Activated CD4-positive, alpha-beta T cell treated with anti-CD3 and anti-CD28 coated beads, Interleukin-2, Interleukin-6, amounts not matched to agents 100 ng/mL and 50 ng/mL, durations not matched to agents 16 hours and 8 hours (primary cell): ENCODE data around the gene SNX25.
"Not testable (repeated sequence)": the region's sequence is repeated elsewhere in the genome, so short reads cannot be mapped to it uniquely, and the experiment has no call there.

Source experiments
- DNase-seq: peaks from one replicate; pipeline ENCODE4 v3.0.0-alpha.2; 2020

The SNX25 gene

DNA sequence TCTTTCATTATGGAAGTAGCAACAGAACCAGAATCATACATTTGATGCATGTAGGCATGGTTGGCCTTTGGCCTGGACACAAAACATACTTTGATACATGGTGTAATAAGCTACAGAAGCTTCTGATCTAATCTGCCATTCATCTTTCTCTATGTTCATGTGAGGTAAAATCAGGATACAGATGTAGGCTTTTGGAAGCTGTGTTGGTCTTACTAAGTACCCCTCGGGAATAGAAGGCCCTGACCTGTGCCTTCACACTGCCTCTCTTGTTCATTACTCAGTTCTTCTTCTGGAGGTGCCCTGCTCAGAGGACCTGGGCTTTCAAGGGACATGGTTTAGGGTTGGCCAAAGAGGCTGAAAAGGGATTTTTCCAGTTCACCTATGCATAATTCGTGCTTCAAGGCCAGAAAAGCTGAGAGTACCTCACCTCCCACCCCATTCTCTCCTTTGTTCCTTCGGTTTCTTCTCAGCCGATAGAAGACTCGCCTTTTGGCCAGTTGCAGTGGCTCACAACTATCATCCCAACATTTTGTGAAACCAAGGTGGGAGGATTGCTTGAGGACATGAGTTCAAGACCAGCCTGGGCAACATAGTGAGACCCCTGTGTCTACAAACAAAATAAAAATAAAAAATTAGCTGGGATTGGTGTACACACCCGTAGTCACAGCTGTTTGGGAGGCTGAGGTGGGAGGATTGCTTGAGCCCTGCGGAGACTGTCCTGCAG, 25.9 kb downstream of the SNX25 start:
- no peak for DNase-seq

DNA sequence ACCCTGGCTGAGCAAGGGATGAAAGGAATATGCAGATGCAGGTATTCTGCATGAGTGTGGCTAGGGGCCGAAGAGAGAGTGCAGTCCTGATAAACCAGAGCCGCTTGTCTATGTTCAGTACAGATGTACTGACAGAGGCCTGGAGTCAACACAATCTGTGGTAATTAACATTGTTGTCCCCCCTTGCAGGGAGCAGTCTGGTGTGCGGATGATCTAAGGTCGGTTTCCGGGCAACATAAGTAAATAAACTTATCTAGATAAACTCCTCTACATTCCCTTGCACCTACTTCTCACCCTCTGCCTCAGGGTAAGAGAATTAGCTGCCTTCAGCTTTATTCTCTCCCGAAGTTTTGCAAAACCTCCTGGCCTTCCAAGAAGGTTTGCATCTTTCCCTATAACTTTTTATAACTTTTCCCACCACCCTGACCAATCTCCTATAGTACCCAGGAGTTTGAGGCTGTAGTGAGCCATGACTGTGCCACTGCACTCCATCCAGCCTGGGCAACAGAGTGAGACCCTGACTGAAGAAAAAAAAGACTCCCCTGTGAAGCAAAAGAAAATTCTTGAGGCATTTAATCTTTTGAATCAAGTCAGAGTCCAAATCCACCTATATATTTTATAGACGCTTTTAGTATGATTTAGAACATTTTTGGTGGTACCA, 26.6 kb downstream of the SNX25 start:
- DNase-seq: no peak

- no peak for DNase-seq
Observed at GRCh38 chr4:185237175-185237574, 27.8 kb downstream of the SNX25 start.

DNA sequence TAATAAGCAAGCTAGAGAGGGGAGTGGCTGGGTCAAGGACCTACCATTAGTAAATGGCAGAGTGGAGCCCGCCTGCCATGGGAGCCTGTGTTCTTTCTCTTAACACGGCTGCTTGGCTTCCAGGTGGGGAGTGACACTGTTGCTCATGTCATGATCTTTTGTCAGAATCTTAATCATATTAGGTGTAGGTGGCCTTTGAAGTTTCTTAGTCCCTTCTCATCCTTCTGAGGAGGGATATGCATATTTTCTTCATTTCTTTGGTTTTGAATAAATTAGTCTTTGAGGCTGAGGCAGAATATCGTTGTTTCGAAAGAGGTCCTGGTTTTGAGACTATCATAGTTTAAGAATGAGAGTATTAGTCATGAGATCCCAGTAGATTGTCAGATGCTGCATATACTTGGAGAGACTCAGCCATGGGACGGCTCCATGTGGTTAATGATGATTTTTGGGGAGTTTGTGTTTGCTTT, 28.9 kb downstream of the SNX25 start:
- DNase-seq: peak; percentile 35

- DNase-seq: no peak
Observed at GRCh38 chr4:185238750-185239149, 29.4 kb downstream of the SNX25 start.

DNA sequence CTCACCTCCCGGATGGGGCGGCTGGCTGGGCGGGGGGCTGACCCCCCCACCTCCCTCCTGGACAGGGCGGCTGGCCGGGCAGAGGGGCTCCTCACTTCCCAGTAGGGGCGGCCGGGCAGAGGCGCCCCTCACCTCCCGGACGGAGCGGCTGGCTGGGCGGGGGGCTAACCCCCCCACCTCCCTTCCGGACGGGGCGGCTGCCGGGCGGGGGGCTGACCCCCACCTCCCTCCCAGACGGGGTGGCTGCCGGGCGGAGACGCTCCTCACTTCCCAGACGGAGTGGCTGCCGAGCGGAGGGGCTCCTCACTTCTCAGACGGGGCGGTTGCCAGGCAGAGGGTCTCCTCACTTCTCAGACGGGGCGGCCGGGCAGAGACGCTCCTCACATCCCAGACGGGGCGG, 31.1 kb downstream of the SNX25 start:
- DNase-seq: not testable (repeated sequence)

DNA sequence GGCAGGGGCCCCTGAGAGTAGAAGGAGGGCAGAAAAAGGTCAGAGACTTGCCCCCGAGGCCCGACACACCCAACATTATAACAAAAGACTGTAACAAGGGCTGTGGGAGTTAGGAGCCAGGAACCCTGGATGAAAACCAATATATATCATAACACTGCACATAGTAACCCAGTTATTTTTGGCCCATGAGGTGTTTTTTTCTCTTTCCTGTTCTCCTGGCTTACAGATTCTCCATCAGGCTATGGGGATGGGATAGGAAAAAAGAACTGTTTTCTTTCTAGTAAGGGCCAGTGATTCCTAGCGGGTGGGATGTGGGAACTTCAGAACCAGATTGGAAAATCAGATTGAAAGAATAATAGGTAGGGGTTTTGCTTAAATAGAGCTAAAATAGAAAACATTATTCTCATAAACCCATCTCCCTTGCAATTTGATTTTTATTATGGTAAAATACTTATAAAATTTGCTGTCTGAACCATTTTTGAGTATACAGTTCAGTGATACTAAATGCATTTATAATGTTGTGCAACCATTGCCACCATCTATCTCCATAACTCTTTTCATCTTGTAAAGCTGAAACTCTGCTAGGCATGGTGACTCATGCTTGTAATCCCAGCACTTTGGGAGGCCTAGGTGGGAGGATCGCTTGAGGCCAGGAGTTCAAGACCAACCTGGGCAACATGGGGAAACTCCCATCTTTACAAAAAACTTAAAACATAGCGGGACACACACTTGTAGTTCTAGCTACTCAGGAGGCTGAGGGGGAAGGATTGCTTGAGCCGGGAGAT, 33.5 kb downstream of the SNX25 start:
- no peak for DNase-seq

GRCh38 chr4:185243879-185244278, 34.5 kb downstream of the SNX25 start:
- no peak for DNase-seq

- DNase-seq: no peak
Observed at GRCh38 chr4:185244763-185245162, 35.4 kb downstream of the SNX25 start.

DNA sequence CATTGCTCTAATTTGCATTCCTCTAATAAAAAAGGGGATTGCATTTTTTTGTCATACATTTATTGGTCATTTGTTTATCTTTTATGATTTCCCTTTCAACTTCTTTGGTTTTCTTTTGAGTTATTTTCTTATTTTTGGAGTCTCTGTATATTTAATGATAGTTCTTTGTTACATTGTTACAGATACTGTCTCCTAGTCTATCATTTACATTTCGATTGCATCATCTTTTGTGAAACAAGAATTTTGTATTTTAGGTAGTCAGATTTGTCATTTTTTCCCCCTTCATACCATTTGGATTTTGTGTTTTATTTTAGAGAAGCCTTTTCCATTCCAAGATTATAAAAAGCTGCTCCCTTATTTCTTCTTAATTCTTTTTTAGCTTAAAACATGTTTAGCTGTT, 37.1 kb downstream of the SNX25 start:
- DNase-seq: no peak

DNA sequence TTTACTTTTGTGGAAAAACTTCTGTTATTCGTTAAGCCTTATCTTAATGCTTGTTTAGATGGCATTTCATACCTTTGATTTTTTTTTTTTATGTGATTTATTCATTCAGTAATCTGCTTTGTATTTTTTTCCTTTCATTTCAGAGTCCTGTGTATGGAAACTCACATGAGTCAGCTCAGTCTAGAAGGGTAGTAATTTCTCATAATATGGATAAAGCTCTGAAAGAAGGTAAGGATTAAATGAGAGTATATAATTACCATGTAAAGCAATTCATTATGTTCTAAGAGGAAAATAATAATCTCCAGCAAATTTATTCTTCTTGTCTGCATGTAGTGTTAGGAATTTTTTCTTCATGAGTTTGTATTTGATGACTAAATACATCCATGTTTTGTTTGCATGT, 37.8 kb downstream of the SNX25 start:
- DNase-seq: no peak

- DNase-seq: no peak
Observed at GRCh38 chr4:185248393-185249039, 39.1 kb downstream of the SNX25 start.

DNA sequence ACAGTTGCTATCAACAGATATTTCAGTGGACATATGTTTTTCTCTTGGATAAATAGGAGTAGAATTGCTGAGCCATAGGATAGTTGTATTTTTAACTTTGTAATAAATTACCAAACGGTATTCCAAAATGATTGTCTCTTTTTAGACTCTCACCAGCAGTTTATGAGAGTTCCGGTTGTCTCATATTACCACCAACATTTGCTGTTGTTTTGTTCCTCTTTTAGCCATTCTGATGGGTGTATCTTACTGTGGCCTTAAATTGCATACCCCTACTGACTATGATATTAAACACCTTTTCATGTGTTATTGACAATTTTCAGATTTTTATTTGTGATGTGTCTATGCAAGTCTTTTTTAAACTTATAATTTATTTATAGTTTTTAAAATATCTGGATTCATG, 39.7 kb downstream of the SNX25 start:
- DNase-seq: no peak

DNA sequence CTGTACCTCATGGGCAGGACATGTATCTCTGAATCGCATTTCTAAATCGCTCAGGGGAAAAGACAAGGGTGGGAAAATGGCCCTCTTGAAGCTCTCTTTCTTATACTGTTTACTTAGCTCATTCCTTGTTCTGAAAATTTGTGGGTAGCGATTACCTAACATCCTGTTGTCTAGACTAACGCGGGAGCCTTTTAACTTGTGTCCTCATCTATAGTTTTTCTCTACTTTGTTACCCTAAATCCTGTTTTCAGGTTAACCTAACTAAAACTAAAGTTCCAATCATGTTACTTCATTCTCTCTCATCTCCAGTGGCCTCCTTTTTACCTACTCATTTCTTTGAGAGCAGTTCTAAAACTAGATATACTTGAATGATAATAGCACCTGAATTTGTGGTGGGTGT, 45.0 kb downstream of the SNX25 start:
- DNase-seq: peak; percentile 22

DNA sequence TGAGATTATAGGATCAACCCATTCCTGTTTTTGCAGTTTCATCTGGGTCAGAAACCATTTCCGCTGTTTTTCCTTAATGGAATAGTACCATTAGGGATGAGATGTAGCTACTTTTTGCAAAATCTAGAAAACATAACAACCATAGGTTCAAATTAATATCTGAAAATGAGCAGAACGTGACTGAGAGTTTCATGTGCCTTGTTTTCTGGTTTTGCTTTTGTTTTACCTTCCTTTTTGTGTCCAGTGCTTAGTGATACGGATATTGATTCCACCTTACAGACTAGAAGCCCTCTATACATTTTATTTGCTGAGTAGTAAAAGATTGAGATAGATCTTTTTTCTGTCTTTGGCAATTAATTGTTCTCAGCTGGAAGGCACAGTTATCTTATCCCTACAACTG, 46.5 kb downstream of the SNX25 start:
- DNase-seq: no peak

DNA sequence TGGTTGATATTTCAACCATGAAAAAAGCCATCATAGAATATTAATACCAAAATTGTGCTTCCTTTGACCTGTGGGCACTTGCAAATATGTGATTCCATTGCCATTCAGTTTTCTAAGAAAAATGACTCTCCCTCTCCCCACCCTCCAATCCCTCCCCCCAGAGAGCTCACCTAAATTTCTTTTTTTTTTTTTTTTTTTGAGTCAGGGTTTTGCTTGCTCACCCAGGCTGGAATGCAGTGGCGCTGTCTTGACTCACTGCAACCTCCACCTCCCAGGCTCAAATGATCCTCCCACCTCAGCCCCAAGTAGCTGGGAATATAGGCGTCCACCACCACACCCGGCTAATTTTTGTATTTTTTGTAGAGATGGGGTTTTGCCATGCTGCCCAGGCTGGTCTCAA, 47.0 kb downstream of the SNX25 start:
- DNase-seq: no peak

GRCh38 chr4:185257086-185257485, 47.7 kb downstream of the SNX25 start:
- no peak for DNase-seq

- DNase-seq: no peak
Observed at GRCh38 chr4:185257694-185258093, 48.3 kb downstream of the SNX25 start.

- peak; percentile 24 for DNase-seq
Observed at GRCh38 chr4:185258741-185259140, 49.3 kb downstream of the SNX25 start.

DNA sequence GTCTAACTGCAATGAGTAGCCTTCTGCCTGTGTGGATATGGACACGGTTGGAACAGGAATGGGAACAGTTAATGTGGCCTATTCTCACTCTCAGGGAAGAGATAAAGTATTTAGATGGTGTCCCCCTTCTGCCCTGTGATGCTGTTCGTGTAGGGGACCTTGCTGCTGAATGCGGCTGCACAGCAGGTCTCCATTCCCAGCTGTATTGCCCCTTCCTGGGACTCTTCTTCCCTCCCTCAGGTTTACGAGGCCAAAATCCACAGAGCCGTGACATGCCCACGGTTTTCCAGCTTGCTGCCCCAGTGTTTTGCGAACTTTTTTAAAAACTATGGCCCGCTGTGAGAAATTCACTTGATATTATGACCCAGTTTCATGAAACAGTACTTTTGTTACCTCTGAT, 50.3 kb downstream of the SNX25 start:
- DNase-seq: no peak

GRCh38 chr4:185261946-185262345, 52.5 kb downstream of the SNX25 start:
- DNase-seq: no peak

- no peak for DNase-seq
Observed at GRCh38 chr4:185263419-185263818, 54.0 kb downstream of the SNX25 start.

DNA sequence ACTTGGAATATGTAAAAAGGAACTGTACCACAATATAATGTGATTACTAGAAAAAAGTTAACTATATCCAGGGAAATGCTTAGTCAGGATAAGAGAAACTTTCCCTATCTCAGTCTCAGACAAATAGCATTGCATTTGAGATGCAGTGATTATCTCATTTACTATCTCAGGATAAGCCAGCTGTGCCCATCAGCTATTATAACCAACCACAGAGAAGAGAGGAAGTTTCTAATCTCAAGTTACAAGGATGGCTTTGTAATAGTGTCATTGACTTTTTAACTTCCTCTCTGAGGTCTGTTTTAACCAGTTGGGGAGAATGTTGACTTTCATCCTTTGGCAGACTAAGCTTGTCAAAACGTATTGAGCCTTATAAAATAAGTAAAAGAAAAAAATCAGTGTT, 56.5 kb downstream of the SNX25 start:
- peak; percentile 40 for DNase-seq
